ENCODE data around the gene CREBRF. TPM values are rescaled to one million over a fixed set of nuclear protein-coding genes. Genes with fewer than 3 reads are reported as not detected.

The CREBRF gene
- total and polyA plus RNA-seq, 7 experiments from 2014 or later: 18.9 to 105 (median 100) TPM

DNA sequence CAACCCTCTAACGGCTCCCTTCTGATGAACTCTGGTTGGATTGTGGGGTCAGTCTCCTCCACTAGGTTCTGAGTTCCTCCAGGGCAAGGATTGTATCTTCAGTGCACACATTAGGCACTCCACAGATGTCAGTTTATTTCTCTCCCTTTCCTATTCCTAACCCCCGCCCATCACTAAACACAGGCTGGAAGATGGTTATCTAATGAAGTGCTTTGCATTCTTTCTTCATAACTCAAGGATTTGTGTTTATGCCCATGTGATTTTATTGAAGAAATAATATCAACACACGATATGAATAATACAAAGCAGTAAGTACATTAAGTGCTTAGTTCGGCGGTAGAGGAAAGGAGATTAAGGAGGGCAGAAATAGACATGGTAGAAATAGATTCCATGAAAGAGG is 4.4 kb upstream of the CREBRF start:
- intact Hi-C loops (cut with micrococcal nuclease): loop anchor here (10.0 kb wide), 2 partner anchors 217 to 767 kb away; partner anchors contain the start of genes ERGIC1 (in 1 of the 2) and UBTD2 (in 1 of the 2)
- Histone ChIP-seq H3K36me3 (ENCODE audit: control insufficient read depth in 2 of 3, insufficient read depth in 3 of 3, low read length in 3 of 3) (peaks cover 0 to under 1% (median 0%) of the 10 kb centered on the region in 3 experiments), H3K27me3 (ENCODE audit: control insufficient read depth in 2 of 2, insufficient read depth in 2 of 2, low read length in 2 of 2) (peaks cover 0 to 5% of the 10 kb centered on the region in 2 donors), H3K4me3 (ENCODE audit: low read length) (no peak overlapping the region), H3K27ac (ENCODE audit: low read depth, low read length) (no peak overlapping the region), H3K9me3 (ENCODE audit: control insufficient read depth in 2 of 3, low read length in 3 of 3) (no peaks in the 10 kb centered on the region), H3K4me1 (ENCODE audit: control insufficient read depth in 2 of 2, insufficient read depth in 2 of 2, low read length in 2 of 2) (peaks cover 4 to 11% of the 10 kb centered on the region in 2 donors)
- H3K4me3 Mint-ChIP-seq: no peak overlapping the region
- ChIA-PET CTCF (interaction anchor here (1.6 kb wide), 1 partner anchor 17 kb away, joined by 3 read pairs; no protein-coding TSS in a partner anchor), POLR2A (no interaction called here)
- peak overlapping the region in 3 of 9 donors; percentile 11 to 68 (median 46) for H3K27ac Mint-ChIP-seq
- H3K27me3 Mint-ChIP-seq: peaks cover 0 to 9% (median 0%) of the 10 kb centered on the region in 5 donors
- DNase-seq: no peak
- no peaks in the 10 kb centered on the region for H3K36me3 Mint-ChIP-seq
- no peaks in the 10 kb centered on the region for H3K9me3 Mint-ChIP-seq
- H3K4me1 Mint-ChIP-seq: peaks cover 13 to 35% (median 27%) of the 10 kb centered on the region in 7 donors
- no peak for ATAC-seq

DNA sequence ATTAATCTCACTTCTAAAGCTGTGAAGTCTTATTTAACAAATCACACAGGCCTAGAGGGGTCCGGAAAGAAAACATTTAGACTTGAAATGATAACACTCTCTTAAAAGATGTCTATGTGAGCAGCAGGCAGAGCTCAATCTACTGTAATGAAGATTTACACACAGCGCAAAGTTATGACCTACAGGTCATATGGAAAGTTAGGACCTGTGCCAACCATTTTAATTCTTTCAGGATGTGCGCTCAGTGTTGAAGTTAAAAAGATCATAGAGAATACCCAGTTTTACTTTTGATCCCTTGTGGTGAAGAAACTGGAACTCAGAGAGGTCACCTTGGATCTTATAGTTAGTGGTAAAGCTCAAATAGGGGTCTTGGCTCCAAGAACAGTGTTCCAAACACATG is 3.1 kb upstream of the CREBRF start:
- H3K36me3 ChIP-seq (ENCODE audit: control insufficient read depth in 2 of 3, insufficient read depth in 3 of 3, low read length in 3 of 3): peaks cover 0 to 6% (median 0%) of the 10 kb centered on the region in 3 experiments
- no peak for ATAC-seq
- Mint-ChIP-seq H3K36me3 (no peaks in the 10 kb centered on the region), H3K4me3 (no peak overlapping the region), H3K4me1 (peaks cover 13 to 42% (median 34%) of the 10 kb centered on the region in 7 donors), H3K9me3 (no peaks in the 10 kb centered on the region), H3K27me3 (peaks cover 0 to 8% (median 0%) of the 10 kb centered on the region in 5 donors), H3K27ac (peak overlapping the region in 1 of 9 donors; percentile 41)
- peaks cover 0 to 5% of the 10 kb centered on the region in 2 donors for H3K27me3 ChIP-seq (ENCODE audit: control insufficient read depth in 2 of 2, insufficient read depth in 2 of 2, low read length in 2 of 2)
- ChIA-PET POLR2A (interaction anchor here (0.6 to 1.0 kb wide), 2 partner anchors 11 to 99 kb away, joined by 3 to 7 read pairs; no protein-coding TSS in a partner anchor), CTCF (interaction anchor here (1.6 kb wide), 1 partner anchor 18 kb away, joined by 3 read pairs; no protein-coding TSS in a partner anchor)
- intact Hi-C loops (cut with micrococcal nuclease): loop anchor here (10.0 kb wide), 2 partner anchors 218 to 768 kb away; partner anchors contain the start of genes ERGIC1 (in 1 of the 2) and UBTD2 (in 1 of the 2)
- no peak overlapping the region for H3K4me3 ChIP-seq (ENCODE audit: low read length)
- no peak for DNase-seq
- H3K27ac ChIP-seq (ENCODE audit: low read depth, low read length): no peak overlapping the region
- H3K9me3 ChIP-seq (ENCODE audit: control insufficient read depth in 2 of 3, low read length in 3 of 3): no peaks in the 10 kb centered on the region
- peaks cover 10 to 14% of the 10 kb centered on the region in 2 donors for H3K4me1 ChIP-seq (ENCODE audit: control insufficient read depth in 2 of 2, insufficient read depth in 2 of 2, low read length in 2 of 2)

DNA sequence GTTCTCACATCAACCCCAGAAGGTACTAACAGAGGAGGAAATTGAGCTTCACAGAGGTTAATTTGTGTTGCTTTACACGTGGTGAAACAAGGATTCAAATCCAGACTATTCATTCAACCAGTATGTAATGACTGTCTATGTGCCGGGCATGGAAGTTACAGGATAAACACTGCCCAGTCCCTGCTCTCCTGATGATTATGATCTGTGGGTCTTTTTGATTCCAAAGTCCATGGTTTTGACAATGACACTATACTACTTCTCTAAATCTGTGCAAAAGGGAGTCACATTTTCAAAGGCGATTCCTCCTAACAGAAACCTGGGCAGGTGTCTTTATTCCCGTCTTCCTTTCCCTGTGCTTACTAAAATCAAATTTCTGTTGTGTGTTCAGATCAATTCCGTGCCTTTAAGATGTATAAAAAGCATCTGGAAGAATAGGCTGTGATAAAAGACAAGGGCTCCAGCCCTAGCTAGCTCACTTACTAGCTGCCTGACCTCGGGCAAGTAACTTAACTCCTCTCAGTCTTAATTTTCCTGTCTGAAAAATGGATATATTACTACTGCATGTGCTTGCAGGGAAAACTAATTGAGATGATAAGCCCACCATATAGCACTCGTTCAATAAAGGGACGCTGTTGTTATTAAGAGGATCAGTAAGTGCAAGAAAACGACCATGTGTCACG is 970 bp upstream of the CREBRF start:
- peaks cover 0 to 6% (median 0%) of the 10 kb centered on the region in 3 experiments for H3K36me3 ChIP-seq (ENCODE audit: control insufficient read depth in 2 of 3, insufficient read depth in 3 of 3, low read length in 3 of 3)
- CTCF ChIA-PET: interaction anchor here (0.9 to 1.1 kb wide), 3 partner anchors 20 to 121 kb away, joined by 3 to 6 read pairs (median 4); partner anchors contain the start of gene ATP6V0E1
- DNase-seq: peak in 1 of 9 donors; percentile 10
- peak overlapping the region; percentile 97 for H3K27ac ChIP-seq (ENCODE audit: low read depth, low read length)
- peaks cover 0 to 5% of the 10 kb centered on the region in 2 donors for H3K27me3 ChIP-seq (ENCODE audit: control insufficient read depth in 2 of 2, insufficient read depth in 2 of 2, low read length in 2 of 2)
- H3K27me3 Mint-ChIP-seq: peaks cover 0 to 7% (median 0%) of the 10 kb centered on the region in 5 donors
- no peaks in the 10 kb centered on the region for H3K9me3 Mint-ChIP-seq
- peaks cover 22 to 28% of the 10 kb centered on the region in 2 donors for H3K4me1 ChIP-seq (ENCODE audit: control insufficient read depth in 2 of 2, insufficient read depth in 2 of 2, low read length in 2 of 2)
- POLR2A ChIA-PET: interaction anchor here (0.7 to 1.9 kb wide), 5 partner anchors 13 to 71 kb away, joined by 3 to 9 read pairs (median 6); no protein-coding TSS in a partner anchor
- intact Hi-C loops (cut with micrococcal nuclease): loop anchor here (5.0 to 10.0 kb wide), 4 partner anchors 37 to 1668 kb away; partner anchors contain the start of genes ERGIC1 (in 1 of the 2), NPM1 (in 1 of the 2) and UBTD2 (in 1 of the 2)
- H3K9me3 ChIP-seq (ENCODE audit: control insufficient read depth in 2 of 3, low read length in 3 of 3): no peaks in the 10 kb centered on the region
- H3K27ac Mint-ChIP-seq: peak overlapping the region; percentile 85 to 98 (median 92)
- no peaks in the 10 kb centered on the region for H3K36me3 Mint-ChIP-seq
- peaks cover 22 to 55% (median 44%) of the 10 kb centered on the region in 7 donors for H3K4me1 Mint-ChIP-seq
- peak overlapping the region; percentile 86 to 99 (median 92) for H3K4me3 Mint-ChIP-seq
- H3K4me3 ChIP-seq (ENCODE audit: low read length): peak overlapping the region; percentile 96
- no peak for ATAC-seq

DNA sequence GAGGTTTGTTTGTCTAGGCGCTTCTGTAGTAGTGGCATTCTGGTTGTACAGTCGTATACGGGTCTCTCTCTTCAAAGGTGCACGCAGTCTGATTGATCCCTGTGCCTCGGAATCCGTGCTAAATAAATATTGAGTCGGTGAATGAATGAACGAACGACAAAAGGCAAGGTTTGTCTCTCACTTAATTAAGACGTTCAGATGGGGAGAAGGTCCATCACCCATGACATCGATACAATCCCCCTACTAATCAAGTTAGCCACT is 500 bp upstream of the CREBRF start:
- Histone ChIP-seq H3K27me3 (ENCODE audit: control insufficient read depth in 2 of 2, insufficient read depth in 2 of 2, low read length in 2 of 2) (peaks cover 0 to 5% of the 10 kb centered on the region in 2 donors), H3K4me3 (ENCODE audit: low read length) (peak overlapping the region; percentile 96), H3K27ac (ENCODE audit: low read depth, low read length) (peak overlapping the region; percentile 97), H3K36me3 (ENCODE audit: control insufficient read depth in 2 of 3, insufficient read depth in 3 of 3, low read length in 3 of 3) (peaks cover 0 to 6% (median 0%) of the 10 kb centered on the region in 3 experiments), H3K9me3 (ENCODE audit: control insufficient read depth in 2 of 3, low read length in 3 of 3) (no peaks in the 10 kb centered on the region), H3K4me1 (ENCODE audit: control insufficient read depth in 2 of 2, insufficient read depth in 2 of 2, low read length in 2 of 2) (peaks cover 22 to 28% of the 10 kb centered on the region in 2 donors)
- H3K9me3 Mint-ChIP-seq: no peaks in the 10 kb centered on the region
- H3K27ac Mint-ChIP-seq: peak overlapping the region; percentile 85 to 98 (median 92)
- H3K36me3 Mint-ChIP-seq: peaks cover 0 to 3% (median 0%) of the 10 kb centered on the region in 5 donors
- H3K4me3 Mint-ChIP-seq: peak overlapping the region; percentile 86 to 99 (median 92)
- H3K27me3 Mint-ChIP-seq: peaks cover 0 to 7% (median 0%) of the 10 kb centered on the region in 5 donors
- DNase-seq: no peak
- H3K4me1 Mint-ChIP-seq: peaks cover 22 to 60% (median 49%) of the 10 kb centered on the region in 7 donors
- CTCF ChIA-PET: interaction anchor here (1.0 kb wide), 1 partner anchor 122 kb away, joined by 6 read pairs; no protein-coding TSS in a partner anchor
- POLR2A ChIA-PET: interaction anchor here (1.2 to 1.9 kb wide), 3 partner anchors 16 to 71 kb away, joined by 4 to 9 read pairs (median 6); no protein-coding TSS in a partner anchor
- intact Hi-C loops (cut with micrococcal nuclease): loop anchor here (5.0 to 10.0 kb wide), 4 partner anchors 37 to 1668 kb away; partner anchors contain the start of genes ERGIC1 (in 1 of the 2), NPM1 (in 1 of the 2) and UBTD2 (in 1 of the 2)
- no peak for ATAC-seq

DNA sequence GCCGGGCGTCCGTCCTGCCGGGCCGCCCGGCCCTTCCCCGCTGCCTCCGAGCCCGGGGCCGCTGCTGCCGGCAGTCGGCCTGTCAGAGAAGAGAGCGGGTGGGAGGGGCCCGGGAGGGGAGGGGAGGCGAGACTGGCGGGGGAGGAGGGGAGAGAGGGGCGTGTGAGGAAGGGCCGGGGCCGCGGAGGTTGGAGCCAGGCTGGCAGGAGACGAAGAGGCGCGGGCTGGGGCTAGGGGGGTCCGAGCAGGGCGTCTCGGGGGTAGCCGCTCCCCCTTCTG is 570 bp downstream of the CREBRF start:
- H3K4me1 ChIP-seq (ENCODE audit: control insufficient read depth in 2 of 2, insufficient read depth in 2 of 2, low read length in 2 of 2): peaks cover 22 to 28% of the 10 kb centered on the region in 2 donors
- Mint-ChIP-seq H3K36me3 (peaks cover 0 to 3% (median 0%) of the 10 kb centered on the region in 5 donors), H3K27ac (peak overlapping the region; percentile 90 to 96 (median 94)), H3K9me3 (no peaks in the 10 kb centered on the region), H3K27me3 (peaks cover 0 to 5% (median 0%) of the 10 kb centered on the region in 5 donors), H3K4me1 (peaks cover 21 to 70% (median 58%) of the 10 kb centered on the region in 7 donors), H3K4me3 (peak overlapping the region; percentile 91 to 97 (median 94))
- CTCF ChIA-PET: interaction anchor here (0.7 to 1.4 kb wide), 2 partner anchors 22 to 73 kb away, joined by 4 to 8 read pairs; partner anchors contain the start of gene ATP6V0E1
- peak overlapping the region; percentile 96 for H3K4me3 ChIP-seq (ENCODE audit: low read length)
- H3K9me3 ChIP-seq (ENCODE audit: control insufficient read depth in 2 of 3, low read length in 3 of 3): no peaks in the 10 kb centered on the region
- peaks cover 0 to 6% (median 0%) of the 10 kb centered on the region in 3 experiments for H3K36me3 ChIP-seq (ENCODE audit: control insufficient read depth in 2 of 3, insufficient read depth in 3 of 3, low read length in 3 of 3)
- DNase-seq (no peak), ATAC-seq (peak; percentile 66)
- POLR2A ChIA-PET: interaction anchor here (0.6 to 2.6 kb wide), 17 partner anchors 9 to 1050 kb away, joined by 3 to 42 read pairs (median 5); partner anchors contain the start of genes ATP6V0E1, BNIP1 and RPL26L1
- intact Hi-C loops (cut with micrococcal nuclease): loop anchor here (1.0 to 10.0 kb wide), 19 partner anchors 9 to 1670 kb away; partner anchors contain the start of genes BNIP1 (in 2 of the 2), ERGIC1 (in 2 of the 2), NPM1 (in 2 of the 2) and RPL26L1 (in 2 of the 2)
- H3K27ac ChIP-seq (ENCODE audit: low read depth, low read length): peak overlapping the region; percentile 97
- peaks cover 0 to 5% of the 10 kb centered on the region in 2 donors for H3K27me3 ChIP-seq (ENCODE audit: control insufficient read depth in 2 of 2, insufficient read depth in 2 of 2, low read length in 2 of 2)

Measured in naive thymus-derived CD4-positive, alpha-beta T cell (primary cell).